Gastrocnemius medialis (tissue), 4 donors: Measurements from ENCODE around the gene OAF. TPM values are rescaled to one million over a fixed set of nuclear protein-coding genes. Genes with fewer than 3 reads are reported as not detected.

Experiments
- ATAC-seq, 2 donors: fragments of 150-250 bp; one replicate each; pipeline ENCODE4 v1.9.1; 2016
- DNase-seq, 2 donors: peaks; one replicate each; pipeline ENCODE4 v3.0.0-alpha.2; 2019
- H3K27ac ChIP-seq, 4 donors: fragments of 200-600 bp; sonication (generic); 1 replicate in 1 of 4; 2 replicates in 3 of 4; pipeline ENCODE4 v1.5.1; 2016 to 2018; ENCODE audit warnings: mild to moderate bottlenecking in 2 of 4, moderate library complexity in 1 of 4
- H3K27me3 ChIP-seq, 3 donors: fragments of 200-600 bp; sonication (generic) in 2 of 3; 1 replicate in 1 of 3; 2 replicates in 2 of 3; pipeline versions ENCODE4 v1.5.1 to v1.6.0; 2016 to 2019; ENCODE audit warnings: mild to moderate bottlenecking in 1 of 3, moderate library complexity in 1 of 3
- H3K36me3 ChIP-seq, 2 donors: fragments of 200-600 bp; sonication (generic) in 1 of 2; one replicate each; pipeline ENCODE4 v1.5.1; 2017 to 2018
- H3K4me1 ChIP-seq, 2 donors: fragments of 200-600 bp; sonication (generic) in 1 of 2; one replicate each; pipeline ENCODE4 v1.5.1; 2016 to 2017; ENCODE audit warnings: mild to moderate bottlenecking in 2 of 2
- H3K4me3 ChIP-seq, 4 donors: fragments of 200-600 bp; sonication (generic) in 3 of 4; 1 replicate in 1 of 4; 2 replicates in 3 of 4; pipeline ENCODE4 v1.5.1; 2016 to 2019; ENCODE audit warnings: mild to moderate bottlenecking in 2 of 4
- H3K9me3 ChIP-seq, 3 donors: fragments of 200-600 bp; sonication (generic) in 2 of 3; 1 replicate in 1 of 3; 2 replicates in 2 of 3; pipeline ENCODE4 v1.5.1; 2016 to 2019
- CTCF ChIP-seq, 5 experiments: fragments of 450-650 bp in 3 of 5; fragments of 200-600 bp in 2 of 5; sonication (generic) in 2 of 5; IDR thresholded peaks in 4 of 5; conservative IDR thresholded peaks in 1 of 5; 1 replicate in 4 of 5; 2 replicates in 1 of 5; pipeline ENCODE4 v1.5.1; 2016 to 2019; ENCODE audit warnings: antibody characterized with exemption in 5 of 5, mild to moderate bottlenecking in 3 of 5, moderate library complexity in 3 of 5
- POLR2A ChIP-seq, 2 donors: fragments of 450-650 bp; IDR thresholded peaks; one replicate each; pipeline ENCODE4 v1.6.1; 2017; ENCODE audit warnings: antibody characterized with exemption in 2 of 2, mild to moderate bottlenecking in 2 of 2, moderate library complexity in 2 of 2
- in situ Hi-C, 4 donors: fragments of 200-750 bp; cut with MboI; loops; one replicate each; pipeline versions ENCODE4 v1.15.0 to v1.8.0; 2017; ENCODE audit warnings: low sequenced_read_pairs in 4 of 4
- intact Hi-C: fragments of 100-400 bp; cut with DNase I; formaldehyde crosslinking; loops from one replicate; pipeline ENCODE4 v1.15.1; 2023; ENCODE audit warnings: low total_unique reads
- total RNA-seq, 4 donors: library from RNA; depleted of rRNA; stranded (reverse); fragments of >200 nt; gene quantifications; one replicate each; pipeline versions ENCODE4 v1.1.0 to v1.2.3, GENCODE V29; 2016

OAF gene
- total RNA-seq, 4 donors from 2014 or later: 8.7 to 17.5 (median 10.1) TPM

- H3K36me3 ChIP-seq: no peaks in the 10 kb centered on the region
Observed at GRCh38 chr11:120254788-120255518, 44.1 kb downstream of the OAF start.

GRCh38 chr11:120255519-120255866 is 44.7 kb downstream of the OAF start:
- H3K4me1 ChIP-seq: no peaks in the 10 kb centered on the region
- in situ Hi-C loops: no loop called here
- ATAC-seq (no peak), DNase-seq (no peak)
- no peak for TF ChIP-seq POLR2A (IDR thresholded peaks at IDR 0.05)
- TF ChIP-seq CTCF (IDR thresholded peaks at IDR 0.05 in 4 of 5, conservative IDR thresholded peaks at IDR 0.05 in 1 of 5): no peak
- intact Hi-C loops: no loop called here
- peaks cover 21 to 27% (median 22%) of the 10 kb centered on the region in 3 donors for H3K27me3 ChIP-seq
- no peaks in the 10 kb centered on the region for H3K9me3 ChIP-seq
- H3K27ac ChIP-seq: no peak overlapping the region
- no peaks in the 10 kb centered on the region for H3K36me3 ChIP-seq
- H3K4me3 ChIP-seq: no peak overlapping the region

More at GRCh38 chr11:120254788-120255518, 44.1 kb downstream of the OAF start:
- H3K4me3 ChIP-seq: no peak overlapping the region
- no peaks in the 10 kb centered on the region for H3K4me1 ChIP-seq
- DNase-seq: no peak
- TF ChIP-seq POLR2A (IDR thresholded peaks at IDR 0.05): no peak
- no peak for TF ChIP-seq CTCF (IDR thresholded peaks at IDR 0.05 in 4 of 5, conservative IDR thresholded peaks at IDR 0.05 in 1 of 5)
- no peaks in the 10 kb centered on the region for H3K9me3 ChIP-seq
- ATAC-seq: no peak
- in situ Hi-C loops: no loop called here
- peaks cover 21 to 27% (median 22%) of the 10 kb centered on the region in 3 donors for H3K27me3 ChIP-seq
- intact Hi-C loops: no loop called here
- no peak overlapping the region for H3K27ac ChIP-seq

- Histone ChIP-seq H3K27me3 (peaks cover 21 to 27% (median 22%) of the 10 kb centered on the region in 3 donors), H3K36me3 (no peaks in the 10 kb centered on the region), H3K4me3 (no peak overlapping the region), H3K4me1 (no peaks in the 10 kb centered on the region), H3K9me3 (no peaks in the 10 kb centered on the region), H3K27ac (no peak overlapping the region)
- DNase-seq (no peak), ATAC-seq (no peak)
- intact Hi-C loops (no loop called here), in situ Hi-C loops (no loop called here)
- no peak for TF ChIP-seq POLR2A (IDR thresholded peaks at IDR 0.05)
- no peak for TF ChIP-seq CTCF (IDR thresholded peaks at IDR 0.05 in 4 of 5, conservative IDR thresholded peaks at IDR 0.05 in 1 of 5)
Observed at GRCh38 chr11:120256178-120256577, 45.3 kb downstream of the OAF start.

- Histone ChIP-seq H3K36me3 (no peaks in the 10 kb centered on the region), H3K27me3 (peaks cover 21 to 27% (median 22%) of the 10 kb centered on the region in 3 donors), H3K9me3 (no peaks in the 10 kb centered on the region), H3K4me1 (no peaks in the 10 kb centered on the region), H3K27ac (no peak overlapping the region), H3K4me3 (no peak overlapping the region)
- intact Hi-C loops (no loop called here), in situ Hi-C loops (no loop called here)
- ATAC-seq (no peak), DNase-seq (no peak)
- TF ChIP-seq CTCF (IDR thresholded peaks at IDR 0.05 in 4 of 5, conservative IDR thresholded peaks at IDR 0.05 in 1 of 5) (no peak), POLR2A (IDR thresholded peaks at IDR 0.05) (no peak)
Observed at GRCh38 chr11:120256779-120257178, 45.9 kb downstream of the OAF start.
